Fibroblast of lung (primary cell): ENCODE results near the gene TMEM139. TPM values are rescaled to one million over a fixed set of nuclear protein-coding genes. Genes with fewer than 3 reads are reported as not detected.

Source experiments
- DNase-seq, 2 donors: peaks; one replicate each; pipeline versions ENCODE4 v3.0.0 to v3.0.0-alpha.2; 2010; ENCODE audit warnings: low read depth in 2 of 2
- H2AFZ ChIP-seq: 2 replicates; pipeline ENCODE4 v1.5.1; 2012; ENCODE audit warnings: low read length, control low read depth, inconsistent platforms
- H3K27ac ChIP-seq: 2 replicates; pipeline ENCODE4 v1.5.1; 2011; ENCODE audit warnings: low read length, control low read depth; ENCODE audit not compliant: insufficient read depth
- H3K27me3 ChIP-seq: 2 replicates; pipeline ENCODE4 v1.5.1; 2011; ENCODE audit warnings: mild to moderate bottlenecking, low read length; ENCODE audit not compliant: control insufficient read depth, insufficient read depth
- H3K36me3 ChIP-seq: 2 replicates; pipeline ENCODE4 v1.5.1; 2011; ENCODE audit warnings: low read length; ENCODE audit not compliant: control insufficient read depth, insufficient read depth
- H3K4me1 ChIP-seq: 2 replicates; pipeline ENCODE4 v1.5.1; 2011; ENCODE audit warnings: low read length; ENCODE audit not compliant: control insufficient read depth, insufficient read depth; ENCODE audit errors: extremely low read depth
- H3K4me2 ChIP-seq: 2 replicates; pipeline ENCODE4 v1.5.1; 2011; ENCODE audit warnings: low read length, control low read depth; ENCODE audit not compliant: insufficient read depth; ENCODE audit errors: extremely low read depth
- H3K4me3 ChIP-seq, 4 experiments: fragments of 200-600 bp in 1 of 4; sonication (generic) in 1 of 4; replicated peaks in 1 of 4; 2 replicates each; pipeline ENCODE4 v1.5.1; 2011 to 2016; ENCODE audit warnings: low read length in 4 of 4, low read depth in 3 of 4, mild to moderate bottlenecking in 3 of 4, control low read depth in 2 of 4, inconsistent platforms in 1 of 4, mixed read lengths in 1 of 4; ENCODE audit not compliant: insufficient read depth in 1 of 4; ENCODE audit errors: control extremely low read depth in 1 of 4
- H3K79me2 ChIP-seq: 2 replicates; pipeline ENCODE4 v1.5.1; 2012; ENCODE audit warnings: mild to moderate bottlenecking, low read length, inconsistent platforms; ENCODE audit not compliant: control insufficient read depth, insufficient read depth
- H3K9ac ChIP-seq: 2 replicates; pipeline ENCODE4 v1.5.1; 2011; ENCODE audit warnings: mild to moderate bottlenecking, low read length, control low read depth; ENCODE audit not compliant: insufficient read depth
- H3K9me3 ChIP-seq: 2 replicates; pipeline ENCODE4 v1.5.1; 2012; ENCODE audit warnings: low read depth, low read length; ENCODE audit not compliant: control insufficient read depth, insufficient read depth
- H4K20me1 ChIP-seq: 2 replicates; pipeline ENCODE4 v1.5.1; 2011; ENCODE audit warnings: low read length; ENCODE audit not compliant: control insufficient read depth, insufficient read depth; ENCODE audit errors: extremely low read depth
- EZH2 ChIP-seq: IDR thresholded peaks from 2 replicates; pipeline ENCODE4 v1.5.1; 2012; ENCODE audit warnings: low read length, control low read depth, mild to moderate bottlenecking; ENCODE audit errors: missing control alignments
- polyA plus RNA-seq, 2 donors: library from polyadenylated mRNA; depleted of rRNA in 1 of 2; stranded (reverse) in 1 of 2; unstranded in 1 of 2; fragments of >200 nt; gene quantifications; 2 replicates each; pipeline ENCODE4 v1.2.1, GENCODE V29; 2011 to 2012; ENCODE audit warnings: missing spikeins in 1 of 2
- total RNA-seq: library from RNA; depleted of rRNA; stranded (reverse); fragments of >200 nt; gene quantifications from 2 replicates; pipeline ENCODE4 v1.2.1, GENCODE V29; 2014
- TF ChIP-seq, protein P1 (sequence below), 2 donors: IDR thresholded peaks in 1 of 2; conservative IDR thresholded peaks in 1 of 2; 1 replicate in 1 of 2; 2 replicates in 1 of 2; pipeline ENCODE4 v1.5.1; 2011 to 2012; ENCODE audit warnings: low read length in 2 of 2, control low read depth in 1 of 2, inconsistent platforms in 1 of 2, low read depth in 1 of 2, mild to moderate bottlenecking in 1 of 2

Gene TMEM139
- total and polyA plus RNA-seq, 2 donors (not counting 1 experiment from before 2014, with no cell fraction given): not detected

DNA sequence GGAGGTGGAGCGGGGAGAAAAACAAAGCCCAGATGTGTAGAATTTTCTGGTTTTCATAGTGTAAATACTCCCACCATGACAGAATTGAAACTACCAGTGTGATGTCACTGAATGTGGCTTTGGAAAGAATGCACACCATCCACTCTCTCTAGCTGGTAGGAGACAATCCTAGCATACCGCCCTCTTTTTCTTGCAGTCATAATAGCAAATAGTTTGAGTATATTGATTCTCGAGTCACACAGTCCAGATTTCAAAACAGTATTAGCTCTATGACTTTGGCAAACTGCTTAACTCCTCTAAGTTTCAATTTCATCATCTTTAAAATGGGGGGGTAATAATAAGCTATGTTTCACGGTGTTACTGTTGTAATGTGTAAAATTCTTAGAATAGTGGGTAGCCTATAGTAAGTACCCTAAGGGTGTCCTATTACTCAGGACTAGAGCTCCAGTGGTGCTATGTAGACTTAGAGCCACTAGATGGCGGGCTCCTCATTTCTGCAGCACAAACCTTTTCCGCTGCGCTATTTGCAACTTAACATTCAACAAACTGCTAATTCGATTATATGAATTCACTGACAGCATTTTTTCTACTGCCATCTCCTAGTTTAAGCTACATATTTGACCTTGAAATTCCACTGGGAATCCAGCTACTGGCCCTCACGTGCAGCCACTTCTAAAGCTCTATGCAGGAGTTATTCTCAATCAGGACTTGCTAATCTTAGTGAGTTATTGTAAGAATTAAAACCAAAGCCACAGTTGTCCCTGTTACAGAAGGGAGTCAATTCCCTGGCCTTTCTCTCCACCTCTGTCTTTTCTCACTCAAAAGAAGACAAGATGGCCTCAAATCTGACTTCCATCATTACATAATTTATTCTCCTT is 44.2 kb upstream of the TMEM139 start:
- Histone ChIP-seq H3K36me3 (no peaks in the 10 kb centered on the region), H3K79me2 (no peaks in the 10 kb centered on the region), H4K20me1 (no peaks in the 10 kb centered on the region), H3K9me3 (no peaks in the 10 kb centered on the region), H2AFZ (no peak overlapping the region), H3K4me2 (peak overlapping the region; percentile 1), H3K27me3 (no peaks in the 10 kb centered on the region), H3K9ac (no peak overlapping the region), H3K4me1 (peaks cover 2% of the 10 kb centered on the region), H3K27ac (no peak overlapping the region), H3K4me3 (no peak overlapping the region)
- no peak for TF ChIP-seq EZH2
- TF ChIP-seq, protein P1, sequence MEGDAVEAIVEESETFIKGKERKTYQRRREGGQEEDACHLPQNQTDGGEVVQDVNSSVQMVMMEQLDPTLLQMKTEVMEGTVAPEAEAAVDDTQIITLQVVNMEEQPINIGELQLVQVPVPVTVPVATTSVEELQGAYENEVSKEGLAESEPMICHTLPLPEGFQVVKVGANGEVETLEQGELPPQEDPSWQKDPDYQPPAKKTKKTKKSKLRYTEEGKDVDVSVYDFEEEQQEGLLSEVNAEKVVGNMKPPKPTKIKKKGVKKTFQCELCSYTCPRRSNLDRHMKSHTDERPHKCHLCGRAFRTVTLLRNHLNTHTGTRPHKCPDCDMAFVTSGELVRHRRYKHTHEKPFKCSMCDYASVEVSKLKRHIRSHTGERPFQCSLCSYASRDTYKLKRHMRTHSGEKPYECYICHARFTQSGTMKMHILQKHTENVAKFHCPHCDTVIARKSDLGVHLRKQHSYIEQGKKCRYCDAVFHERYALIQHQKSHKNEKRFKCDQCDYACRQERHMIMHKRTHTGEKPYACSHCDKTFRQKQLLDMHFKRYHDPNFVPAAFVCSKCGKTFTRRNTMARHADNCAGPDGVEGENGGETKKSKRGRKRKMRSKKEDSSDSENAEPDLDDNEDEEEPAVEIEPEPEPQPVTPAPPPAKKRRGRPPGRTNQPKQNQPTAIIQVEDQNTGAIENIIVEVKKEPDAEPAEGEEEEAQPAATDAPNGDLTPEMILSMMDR (conservative IDR thresholded peaks at IDR 0.05 in 1 of 2, IDR thresholded peaks at IDR 0.05 in 1 of 2; ENCODE audit: low read depth in 1 of 2, low read length in 2 of 2): peak; percentile 87 to 89
- DNase-seq: peak; percentile 81 to 90

DNA sequence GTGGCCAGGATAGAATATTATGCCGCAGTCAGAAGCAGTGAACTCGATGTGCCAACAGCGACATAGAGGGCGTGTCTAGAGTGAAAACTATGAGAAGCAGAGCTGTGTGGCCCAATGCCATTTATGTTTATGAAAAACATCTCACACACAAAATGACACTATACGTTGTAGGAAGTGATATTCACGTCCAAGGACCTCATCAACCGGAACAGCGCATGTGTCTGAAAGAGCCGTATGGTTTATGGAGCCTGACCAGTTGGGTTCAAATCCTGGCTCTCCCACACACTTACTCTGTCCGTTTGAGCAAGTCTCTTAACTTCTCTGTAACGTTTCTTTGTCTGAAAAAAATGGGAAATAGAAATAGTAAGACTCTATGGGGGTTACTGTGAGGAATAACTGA is 42.5 kb upstream of the TMEM139 start:
- H3K4me3 ChIP-seq: no peak overlapping the region
- H3K9ac ChIP-seq: no peak overlapping the region
- peaks cover 2% of the 10 kb centered on the region for H3K27me3 ChIP-seq
- no peaks in the 10 kb centered on the region for H3K36me3 ChIP-seq
- no peak overlapping the region for H3K4me2 ChIP-seq
- H3K4me1 ChIP-seq: peaks cover 2% of the 10 kb centered on the region
- no peak for DNase-seq
- H3K79me2 ChIP-seq: no peaks in the 10 kb centered on the region
- no peak overlapping the region for H3K27ac ChIP-seq
- no peaks in the 10 kb centered on the region for H4K20me1 ChIP-seq
- no peaks in the 10 kb centered on the region for H3K9me3 ChIP-seq
- H2AFZ ChIP-seq: no peak overlapping the region
- TF ChIP-seq, protein P1 (conservative IDR thresholded peaks at IDR 0.05 in 1 of 2, IDR thresholded peaks at IDR 0.05 in 1 of 2; ENCODE audit: low read depth in 1 of 2, low read length in 2 of 2): no peak
- TF ChIP-seq EZH2: no peak

DNA sequence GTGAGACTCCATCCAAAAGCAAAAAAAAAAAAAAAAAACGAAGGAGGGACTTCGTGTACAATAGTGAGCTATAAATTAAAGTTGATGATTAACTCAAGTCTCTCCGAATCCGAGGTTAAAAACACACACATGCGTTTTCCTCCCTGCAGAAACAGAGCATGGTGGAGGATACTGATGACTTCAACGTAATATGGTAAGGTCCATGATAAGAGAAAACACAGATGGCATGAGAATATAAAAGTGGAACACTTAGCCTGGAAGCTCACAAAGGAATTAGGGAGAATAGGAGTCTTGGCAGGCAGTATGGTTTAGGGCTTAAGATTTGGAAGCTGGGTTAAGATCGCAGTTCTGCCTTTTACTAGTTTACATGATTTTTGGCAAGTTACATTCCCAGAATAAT is 41.6 kb upstream of the TMEM139 start:
- Histone ChIP-seq H3K27ac (no peak overlapping the region), H3K79me2 (no peaks in the 10 kb centered on the region), H4K20me1 (no peaks in the 10 kb centered on the region), H2AFZ (no peak overlapping the region), H3K4me2 (no peak overlapping the region), H3K9ac (no peak overlapping the region), H3K4me1 (peaks cover 2% of the 10 kb centered on the region), H3K4me3 (no peak overlapping the region), H3K36me3 (no peaks in the 10 kb centered on the region), H3K9me3 (no peaks in the 10 kb centered on the region), H3K27me3 (peaks cover 2% of the 10 kb centered on the region)
- no peak for TF ChIP-seq EZH2
- TF ChIP-seq, protein P1 (conservative IDR thresholded peaks at IDR 0.05 in 1 of 2, IDR thresholded peaks at IDR 0.05 in 1 of 2; ENCODE audit: low read depth in 1 of 2, low read length in 2 of 2): no peak
- no peak for DNase-seq
